KBM-7 (cell line): ENCODE results near the gene AMN.
"Not testable (repeated sequence)": the region's sequence is repeated elsewhere in the genome, so short reads cannot be mapped to it uniquely, and the experiment has no call there.

Source experiments
- DNase-seq: peaks from one replicate; pipeline ENCODE4 v3.0.0-alpha.2; 2015
- in situ Hi-C: fragments of 300-500 bp; cut with MboI; formaldehyde crosslinking; loops from 2 replicates; pipeline ENCODE4 v1.14.3; 2020; ENCODE audit warnings: low sequenced_read_pairs, low pct_unique_long_range_greater_than_20kb, mixed read lengths

The AMN gene

DNA sequence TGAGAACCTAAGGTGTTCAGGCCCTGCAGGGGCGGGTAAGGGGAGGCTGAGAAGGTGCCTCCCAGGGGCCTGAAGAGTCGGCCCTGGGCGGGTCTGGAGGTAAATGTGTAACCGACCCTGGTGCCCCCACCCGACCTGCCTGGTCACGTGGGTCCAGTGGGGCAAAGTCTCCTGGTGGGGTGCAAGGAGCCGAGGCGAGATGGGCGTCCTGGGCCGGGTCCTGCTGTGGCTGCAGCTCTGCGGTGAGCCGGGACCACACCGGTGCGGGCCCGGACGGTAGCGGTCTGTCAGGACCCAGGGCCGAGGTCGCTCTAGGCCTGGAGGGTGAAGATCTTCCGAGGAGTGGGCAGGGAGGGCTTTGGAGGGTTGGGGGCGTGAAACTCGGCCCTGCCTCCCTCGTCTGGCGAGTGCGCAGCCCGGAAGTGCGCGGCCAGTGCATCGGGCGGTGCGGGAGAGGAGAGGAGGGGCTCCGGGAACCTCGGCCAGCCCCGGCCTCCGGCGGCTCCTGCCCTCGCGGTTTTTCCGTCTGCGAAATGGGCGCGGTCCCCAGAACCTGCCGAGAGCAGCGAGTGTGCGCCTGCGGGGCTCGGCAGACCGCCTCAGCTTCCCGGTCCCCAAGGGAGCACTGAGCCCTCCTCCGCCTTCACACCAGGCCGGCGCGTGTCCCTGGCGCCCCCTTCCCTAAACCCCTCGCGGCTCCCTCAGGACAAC is at the start of gene AMN:
TSS of gene AMN (plus strand) at position 174 of the 711 bp plus-strand sequence. CDS start at position 200, 26 bp downstream.
- in situ Hi-C loops: no loop called here
- no peak for DNase-seq

DNA sequence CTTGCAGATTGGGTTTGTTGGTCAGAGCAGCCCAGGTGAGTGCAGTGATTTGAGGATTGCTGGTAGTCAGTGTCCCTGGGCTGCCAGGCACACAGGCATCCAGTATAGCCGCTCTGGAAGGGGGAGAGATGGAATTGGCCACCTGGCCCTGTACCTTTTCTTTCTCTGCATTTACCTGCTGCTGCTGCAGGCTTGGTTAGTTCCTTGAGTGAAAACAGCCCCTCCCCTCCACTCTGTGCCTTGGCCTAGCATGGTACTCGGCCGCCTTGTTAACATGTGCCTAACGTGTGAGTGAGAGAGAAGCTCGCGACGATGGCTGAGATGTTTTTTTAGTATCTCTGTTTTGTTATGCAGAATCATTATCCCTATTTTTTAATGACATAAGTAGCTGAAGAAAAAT is 49.3 kb upstream of the AMN start:
- in situ Hi-C loops: no loop called here
- no peak for DNase-seq

GRCh38 chr14:102873546-102874061 is 48.9 kb upstream of the AMN start:
- DNase-seq: no peak
- in situ Hi-C loops: no loop called here

GRCh38 chr14:102875652-102876051 is 46.8 kb upstream of the AMN start:
- in situ Hi-C loops: no loop called here
- no peak for DNase-seq

DNA sequence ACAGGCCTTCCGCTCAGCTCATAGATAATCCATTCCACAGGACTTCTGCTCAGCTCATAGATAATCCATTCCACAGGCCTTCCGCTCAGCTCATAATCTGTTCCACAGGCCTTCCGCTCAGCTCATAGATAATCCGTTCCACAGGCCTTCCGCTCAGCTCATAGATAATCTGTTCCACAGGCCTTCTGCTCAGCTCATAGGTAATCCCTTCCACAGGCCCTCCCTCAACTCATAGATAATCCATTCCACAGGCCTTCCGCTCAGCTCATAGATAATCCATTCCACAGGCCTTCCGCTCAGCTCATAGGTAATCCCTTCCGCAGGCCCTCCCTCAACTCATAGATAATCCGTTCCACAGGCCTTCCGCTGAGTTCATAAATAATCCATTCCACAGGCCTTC is 45.0 kb upstream of the AMN start:
- in situ Hi-C loops, DNase-seq: not testable (repeated sequence)

DNA sequence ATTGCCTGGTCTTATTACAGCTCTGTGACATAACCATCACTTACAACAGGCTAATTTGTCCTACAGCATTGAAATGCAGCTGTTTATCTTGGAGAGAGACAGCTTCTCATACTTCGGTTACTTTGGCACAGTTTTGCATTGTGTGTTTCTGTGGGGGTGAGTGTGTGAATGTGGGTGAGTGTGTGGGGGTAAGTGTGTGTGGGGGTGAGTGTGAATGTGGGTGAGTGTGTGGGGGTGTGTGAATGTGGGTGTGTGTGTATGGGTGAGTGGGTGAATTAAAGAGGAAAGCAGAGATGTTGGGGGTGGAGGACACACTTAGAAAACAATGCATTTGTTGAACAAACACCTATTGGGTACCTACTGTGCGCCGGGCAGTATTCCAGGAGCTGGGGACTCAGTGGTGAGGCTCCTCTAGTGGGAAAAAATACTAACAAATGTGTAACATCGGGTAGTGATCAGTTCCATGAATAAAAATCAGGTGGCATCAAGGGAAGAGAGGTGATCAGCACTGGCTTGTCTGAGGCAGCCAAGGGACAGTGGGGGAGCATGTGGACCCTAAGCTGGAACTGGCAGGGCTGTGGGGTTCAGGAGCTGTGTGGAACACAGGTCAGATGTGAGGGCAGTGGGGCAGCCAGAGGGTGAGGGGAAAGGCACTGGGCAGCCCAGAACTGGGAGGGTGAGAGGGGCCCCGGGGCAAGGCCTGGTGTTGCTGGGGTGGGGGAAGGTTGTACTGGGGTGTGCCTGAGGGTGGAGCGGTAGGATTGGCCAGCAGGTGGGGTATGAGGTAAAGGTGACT is 44.1 kb upstream of the AMN start:
- no peak for DNase-seq
- in situ Hi-C loops: no loop called here

DNA sequence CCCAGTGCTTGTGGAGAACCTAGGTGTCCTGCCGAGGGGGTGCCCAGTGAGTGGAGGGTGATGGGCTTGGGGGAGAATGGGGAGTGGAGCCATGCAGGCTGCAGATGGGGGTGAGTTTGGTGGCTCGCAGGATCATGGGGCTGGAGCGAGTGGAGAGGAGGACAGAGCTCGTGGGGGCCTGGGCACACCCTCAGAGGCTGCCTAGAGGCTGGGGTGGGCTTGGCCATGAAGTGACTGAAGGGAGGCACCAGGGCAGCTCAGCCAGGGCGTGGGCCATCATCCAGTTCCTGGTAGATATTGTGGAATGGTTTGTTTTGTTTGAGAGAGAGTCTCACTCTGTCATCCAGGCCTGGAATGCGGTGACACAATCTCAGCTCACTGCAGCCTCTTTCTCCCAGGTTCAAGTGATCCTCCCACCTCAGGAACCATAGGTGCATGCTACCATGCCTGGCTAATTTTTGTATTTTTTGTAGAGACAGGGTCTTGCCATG is 43.4 kb upstream of the AMN start:
- in situ Hi-C loops: no loop called here
- DNase-seq: no peak

- in situ Hi-C loops: no loop called here
- DNase-seq: no peak
Measured at GRCh38 chr14:102882226-102882906, 40.1 kb upstream of the AMN start.

- no peak for DNase-seq
- in situ Hi-C loops: no loop called here
Measured at GRCh38 chr14:102883089-102883541, 39.3 kb upstream of the AMN start.

- DNase-seq: no peak
- in situ Hi-C loops: no loop called here
Measured at GRCh38 chr14:102883554-102883953, 38.9 kb upstream of the AMN start.

DNA sequence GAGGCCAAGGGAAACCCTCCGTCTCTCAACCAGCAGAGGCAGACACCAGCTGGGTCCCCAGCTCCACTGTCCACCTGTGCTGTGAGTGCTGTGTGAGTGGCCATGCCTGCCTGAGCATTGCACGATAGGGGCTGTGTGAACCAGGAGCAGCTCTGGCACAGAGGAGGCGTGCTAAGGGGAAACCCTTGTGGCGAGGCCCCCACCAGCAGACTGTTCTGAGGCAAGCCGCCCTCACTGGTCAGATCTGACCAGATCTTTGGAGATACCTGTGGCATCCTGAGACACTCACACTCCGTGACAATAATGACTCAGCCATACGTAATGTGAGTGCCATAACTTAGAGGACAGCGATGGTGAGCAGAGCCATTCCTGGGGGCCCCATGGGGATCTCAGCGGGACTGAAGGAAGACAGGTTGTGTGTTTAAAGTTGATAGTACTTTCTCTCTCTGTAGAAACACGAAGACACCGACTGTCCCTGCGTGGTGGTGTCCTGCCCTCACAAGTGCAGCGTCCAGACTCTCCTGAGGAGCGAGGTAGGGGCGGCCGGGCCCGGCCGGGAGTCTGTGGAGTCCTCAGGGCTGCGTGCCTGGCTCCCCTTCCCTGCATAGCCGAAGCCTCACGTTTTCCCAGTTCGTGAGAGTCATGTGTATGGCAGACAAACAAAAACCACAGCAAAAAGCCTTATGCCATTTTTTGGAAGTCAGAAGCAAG is 36.6 kb upstream of the AMN start:
- no peak for DNase-seq
- in situ Hi-C loops: no loop called here

DNA sequence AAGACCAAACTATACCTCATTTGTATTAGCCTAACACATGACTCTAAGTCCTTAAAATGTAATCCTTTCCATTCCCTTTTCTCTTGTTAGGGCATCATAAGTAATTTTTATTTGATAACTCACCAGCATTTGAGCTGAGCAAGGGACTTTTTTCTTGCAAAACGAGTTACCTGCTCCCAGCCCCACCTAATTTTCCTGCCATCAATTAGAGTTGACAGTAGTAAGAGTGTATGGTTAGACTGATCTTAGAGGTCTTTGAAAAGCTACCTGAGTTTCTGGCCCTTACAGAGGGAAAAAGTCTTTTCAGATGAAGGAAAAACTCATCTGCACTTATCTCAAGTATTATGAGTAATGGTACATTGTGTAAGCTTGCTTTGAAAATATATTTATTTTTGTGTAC is 33.7 kb upstream of the AMN start:
- in situ Hi-C loops: no loop called here
- DNase-seq: no peak

DNA sequence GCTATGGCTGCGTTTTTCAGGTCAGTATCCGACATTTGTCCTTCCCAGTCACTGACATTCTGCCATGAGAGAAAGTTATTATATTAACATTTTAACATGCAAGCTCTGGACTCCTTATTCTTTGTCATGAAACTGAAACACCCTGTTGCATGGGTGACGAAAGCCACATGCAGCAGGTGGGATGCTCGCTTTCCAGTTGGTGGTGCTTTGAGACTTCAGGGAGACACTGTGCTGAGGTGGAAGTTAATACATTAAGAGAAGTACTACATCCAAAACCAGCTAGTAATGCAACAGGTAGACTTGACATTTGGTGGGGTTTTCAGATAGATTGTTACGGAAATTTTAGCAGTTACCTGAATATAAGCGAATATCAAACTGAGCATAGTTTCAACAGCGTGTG is 32.8 kb upstream of the AMN start:
- no peak for DNase-seq
- in situ Hi-C loops: no loop called here

GRCh38 chr14:102891111-102891510 is 31.4 kb upstream of the AMN start:
- in situ Hi-C loops: no loop called here
- DNase-seq: no peak

GRCh38 chr14:102891556-102891955 is 30.9 kb upstream of the AMN start:
- in situ Hi-C loops: no loop called here
- no peak for DNase-seq

DNA sequence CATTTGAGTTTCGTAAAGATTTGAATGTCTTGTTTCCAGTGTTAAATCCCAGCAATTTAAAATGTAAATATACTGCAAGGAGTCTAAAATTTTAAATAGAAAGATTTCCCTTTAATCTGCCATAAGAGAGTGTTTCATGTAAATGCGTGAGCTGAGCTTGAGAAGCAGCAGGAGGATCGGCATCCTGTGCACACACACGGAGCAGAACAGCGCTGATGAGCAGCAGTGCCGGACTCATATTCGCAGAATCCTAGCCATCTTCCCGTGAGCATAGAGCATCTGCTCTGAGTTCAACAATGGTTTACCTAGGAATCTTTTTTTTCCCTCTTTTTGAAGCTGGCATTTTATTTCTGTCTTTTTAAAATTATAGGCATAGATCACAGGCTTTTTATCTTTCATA is 29.8 kb upstream of the AMN start:
- in situ Hi-C loops: no loop called here
- DNase-seq: no peak

- in situ Hi-C loops: no loop called here
- DNase-seq: no peak
Measured at GRCh38 chr14:102893452-102893851, 29.0 kb upstream of the AMN start.

GRCh38 chr14:102896735-102897134 is 25.7 kb upstream of the AMN start:
- DNase-seq, in situ Hi-C loops: not testable (repeated sequence)
